OCI-LY7 (cell line): Measurements from ENCODE around the gene CDT1.

Experiments used
- EZH2phosphoT487 ChIP-seq: fragments of 200-600 bp; sonication (generic); IDR thresholded peaks from 2 replicates; pipeline ENCODE4 v1.6.1; 2018; ENCODE audit warnings: low read depth, borderline replicate concordance, mild to moderate bottlenecking, mixed run types, antibody characterized with exemption, low read length, moderate library complexity, mixed read lengths
- TF ChIP-seq, protein P1 (sequence below): fragments of 200-600 bp; sonication (generic); conservative IDR thresholded peaks from 2 replicates; pipeline ENCODE4 v1.5.1; 2014; ENCODE audit warnings: mild to moderate bottlenecking, antibody characterized with exemption, low read length, moderate library complexity, mixed read lengths

DNA sequence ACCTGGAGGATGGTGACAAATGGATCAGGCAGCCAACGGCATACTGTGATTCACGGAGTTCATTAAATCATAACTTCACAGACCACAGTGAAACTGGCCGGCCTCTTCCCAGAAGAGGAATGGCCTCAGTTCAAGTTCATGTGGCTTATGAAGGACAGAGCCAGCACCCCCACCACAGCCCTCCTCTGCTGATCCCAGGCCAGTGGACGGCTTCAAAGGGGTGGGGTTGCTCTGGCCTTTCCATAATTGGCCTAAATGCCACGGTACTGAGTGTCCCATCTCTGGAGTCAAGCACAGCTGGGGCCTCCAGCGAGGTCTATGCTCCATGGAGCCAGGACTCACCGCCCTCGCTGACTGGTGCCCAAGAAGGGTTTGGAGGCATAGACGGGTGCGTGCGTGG lies 31.8 kb downstream of the CDT1 start:
- TF ChIP-seq, protein P1, sequence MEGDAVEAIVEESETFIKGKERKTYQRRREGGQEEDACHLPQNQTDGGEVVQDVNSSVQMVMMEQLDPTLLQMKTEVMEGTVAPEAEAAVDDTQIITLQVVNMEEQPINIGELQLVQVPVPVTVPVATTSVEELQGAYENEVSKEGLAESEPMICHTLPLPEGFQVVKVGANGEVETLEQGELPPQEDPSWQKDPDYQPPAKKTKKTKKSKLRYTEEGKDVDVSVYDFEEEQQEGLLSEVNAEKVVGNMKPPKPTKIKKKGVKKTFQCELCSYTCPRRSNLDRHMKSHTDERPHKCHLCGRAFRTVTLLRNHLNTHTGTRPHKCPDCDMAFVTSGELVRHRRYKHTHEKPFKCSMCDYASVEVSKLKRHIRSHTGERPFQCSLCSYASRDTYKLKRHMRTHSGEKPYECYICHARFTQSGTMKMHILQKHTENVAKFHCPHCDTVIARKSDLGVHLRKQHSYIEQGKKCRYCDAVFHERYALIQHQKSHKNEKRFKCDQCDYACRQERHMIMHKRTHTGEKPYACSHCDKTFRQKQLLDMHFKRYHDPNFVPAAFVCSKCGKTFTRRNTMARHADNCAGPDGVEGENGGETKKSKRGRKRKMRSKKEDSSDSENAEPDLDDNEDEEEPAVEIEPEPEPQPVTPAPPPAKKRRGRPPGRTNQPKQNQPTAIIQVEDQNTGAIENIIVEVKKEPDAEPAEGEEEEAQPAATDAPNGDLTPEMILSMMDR, result no peak
- no peak for TF ChIP-seq EZH2phosphoT487
